Glutamatergic neuron (in vitro differentiated cells): ENCODE data around the gene FIGNL2. TPM values are rescaled to one million over a fixed set of nuclear protein-coding genes. Genes with fewer than 3 reads are reported as not detected.

Experiments
- DNase-seq: peaks from one replicate; pipeline ENCODE4 v3.0.0; 2022
- H3K27ac Mint-ChIP-seq: one replicate; pipeline ENCODE4 v1.8.0; 2020; ENCODE audit warnings: mild to moderate bottlenecking, mixed read lengths, inconsistent platforms; ENCODE audit not compliant: unreplicated experiment
- H3K27me3 Mint-ChIP-seq: one replicate; pipeline ENCODE4 v1.8.0; 2020; ENCODE audit warnings: mild to moderate bottlenecking, moderate library complexity, mixed read lengths, inconsistent platforms; ENCODE audit not compliant: unreplicated experiment
- H3K36me3 Mint-ChIP-seq: one replicate; pipeline ENCODE4 v1.8.0; 2020; ENCODE audit warnings: mild to moderate bottlenecking, mixed read lengths, inconsistent platforms; ENCODE audit not compliant: unreplicated experiment
- H3K4me1 Mint-ChIP-seq: one replicate; pipeline ENCODE4 v1.8.0; 2020; ENCODE audit warnings: mild to moderate bottlenecking, low read depth, mixed read lengths, inconsistent platforms; ENCODE audit not compliant: unreplicated experiment
- H3K4me3 Mint-ChIP-seq: one replicate; pipeline ENCODE4 v1.8.0; 2020; ENCODE audit warnings: mild to moderate bottlenecking, mixed read lengths, inconsistent platforms; ENCODE audit not compliant: unreplicated experiment
- H3K9me3 Mint-ChIP-seq: one replicate; pipeline ENCODE4 v1.8.0; 2020; ENCODE audit warnings: mild to moderate bottlenecking, moderate library complexity, mixed read lengths, inconsistent platforms; ENCODE audit not compliant: unreplicated experiment
- total RNA-seq: library from RNA; stranded (reverse); fragmentation: NEBNext Ultra II Directional; extraction: Animal tissue kit (Norgen Biotek cat#: 25700); gene quantifications from one replicate; pipeline ENCODE4 v1.2.1, GENCODE V29; 2021; ENCODE audit not compliant: unreplicated experiment
- TF ChIP-seq, protein P1 (sequence below): fragments of 200-600 bp; sonication (generic); IDR thresholded peaks from one replicate; pipeline ENCODE4 v1.5.0; 2021; ENCODE audit not compliant: partially characterized antibody, unreplicated experiment

Gene FIGNL2
- total RNA-seq, 1 donor from 2014 or later = 107 TPM

DNA sequence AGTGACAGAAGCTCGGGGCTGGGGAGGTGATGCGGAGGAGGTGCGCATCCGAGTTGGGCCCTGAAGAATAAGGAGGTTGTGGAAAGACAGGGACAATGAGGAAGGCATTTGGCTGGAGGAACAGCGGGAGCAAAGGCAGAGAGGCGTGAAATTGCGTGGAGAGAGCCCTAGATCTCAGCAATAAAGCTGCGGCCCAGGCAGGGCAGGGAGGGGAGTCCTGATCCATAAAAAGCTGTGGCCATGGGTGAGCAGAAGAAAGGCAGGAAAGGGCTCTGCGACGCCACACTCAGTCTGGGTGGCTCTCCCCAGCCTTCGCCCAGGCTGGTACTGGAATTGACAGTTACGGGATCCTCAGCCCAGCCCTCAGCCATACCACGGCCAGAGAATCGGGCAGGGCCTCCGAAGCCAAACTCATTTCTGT is 2.2 kb downstream of the FIGNL2 start:
- H3K4me3 Mint-ChIP-seq = peak overlapping the region; percentile 94
- no peak for DNase-seq
- H3K36me3 Mint-ChIP-seq = no peaks in the 10 kb centered on the region
- no peak overlapping the region for H3K27ac Mint-ChIP-seq
- TF ChIP-seq, protein P1, sequence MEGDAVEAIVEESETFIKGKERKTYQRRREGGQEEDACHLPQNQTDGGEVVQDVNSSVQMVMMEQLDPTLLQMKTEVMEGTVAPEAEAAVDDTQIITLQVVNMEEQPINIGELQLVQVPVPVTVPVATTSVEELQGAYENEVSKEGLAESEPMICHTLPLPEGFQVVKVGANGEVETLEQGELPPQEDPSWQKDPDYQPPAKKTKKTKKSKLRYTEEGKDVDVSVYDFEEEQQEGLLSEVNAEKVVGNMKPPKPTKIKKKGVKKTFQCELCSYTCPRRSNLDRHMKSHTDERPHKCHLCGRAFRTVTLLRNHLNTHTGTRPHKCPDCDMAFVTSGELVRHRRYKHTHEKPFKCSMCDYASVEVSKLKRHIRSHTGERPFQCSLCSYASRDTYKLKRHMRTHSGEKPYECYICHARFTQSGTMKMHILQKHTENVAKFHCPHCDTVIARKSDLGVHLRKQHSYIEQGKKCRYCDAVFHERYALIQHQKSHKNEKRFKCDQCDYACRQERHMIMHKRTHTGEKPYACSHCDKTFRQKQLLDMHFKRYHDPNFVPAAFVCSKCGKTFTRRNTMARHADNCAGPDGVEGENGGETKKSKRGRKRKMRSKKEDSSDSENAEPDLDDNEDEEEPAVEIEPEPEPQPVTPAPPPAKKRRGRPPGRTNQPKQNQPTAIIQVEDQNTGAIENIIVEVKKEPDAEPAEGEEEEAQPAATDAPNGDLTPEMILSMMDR = no peak
- H3K27me3 Mint-ChIP-seq = peaks cover 14% of the 10 kb centered on the region
- peaks cover 5% of the 10 kb centered on the region for H3K9me3 Mint-ChIP-seq
- peaks cover 31% of the 10 kb centered on the region for H3K4me1 Mint-ChIP-seq

DNA sequence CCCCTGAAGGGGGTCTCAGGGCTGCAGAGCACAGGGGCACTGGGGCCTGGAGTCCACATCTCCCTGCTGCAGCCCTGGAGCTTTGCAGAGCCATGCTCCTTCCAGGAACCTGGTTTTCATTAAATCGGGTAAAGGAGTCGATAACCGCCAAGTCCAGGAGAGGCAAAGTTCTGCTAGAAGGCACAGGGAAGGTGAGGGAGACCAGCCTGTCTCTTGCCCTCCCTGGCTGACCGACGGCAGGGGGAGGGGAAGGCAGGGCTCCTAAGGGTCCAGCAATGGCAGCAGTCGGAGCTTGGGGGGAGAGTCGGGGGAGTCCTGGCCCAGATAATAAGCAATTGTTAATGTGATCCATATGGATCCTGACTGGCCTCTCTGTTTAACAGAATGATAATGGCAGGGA is 3.0 kb downstream of the FIGNL2 start:
- H3K36me3 Mint-ChIP-seq = no peaks in the 10 kb centered on the region
- H3K4me3 Mint-ChIP-seq = peak overlapping the region; percentile 94
- no peak for DNase-seq
- no peak overlapping the region for H3K27ac Mint-ChIP-seq
- H3K27me3 Mint-ChIP-seq = peaks cover 9% of the 10 kb centered on the region
- H3K4me1 Mint-ChIP-seq = peaks cover 33% of the 10 kb centered on the region
- TF ChIP-seq, protein P1 = no peak
- peaks cover 5% of the 10 kb centered on the region for H3K9me3 Mint-ChIP-seq

DNA sequence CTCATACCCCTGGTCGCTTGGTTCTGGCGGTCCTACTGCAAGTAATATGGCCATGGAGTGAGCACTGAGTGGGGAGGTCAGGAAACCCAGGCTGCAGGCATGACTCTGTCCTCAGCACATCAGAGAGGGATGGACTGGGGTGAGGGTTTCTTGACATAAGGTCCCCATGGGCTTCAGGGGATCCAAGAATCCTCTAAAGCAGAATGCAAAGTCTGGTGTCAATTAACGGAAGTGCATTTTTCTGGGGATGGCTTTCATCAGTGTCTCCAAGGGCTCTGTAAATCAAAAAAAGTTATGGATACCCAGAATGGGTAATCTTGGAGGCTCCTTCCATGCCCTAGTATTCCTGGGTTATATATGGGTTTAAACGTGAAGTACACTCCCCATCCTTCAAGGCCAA is 3.7 kb downstream of the FIGNL2 start:
- Mint-ChIP-seq H3K36me3 (no peaks in the 10 kb centered on the region), H3K4me3 (peak overlapping the region; percentile 94), H3K27me3 (peaks cover 9% of the 10 kb centered on the region), H3K27ac (no peak overlapping the region), H3K4me1 (peaks cover 37% of the 10 kb centered on the region), H3K9me3 (peaks cover 5% of the 10 kb centered on the region)
- DNase-seq = no peak
- TF ChIP-seq, protein P1 = no peak

DNA sequence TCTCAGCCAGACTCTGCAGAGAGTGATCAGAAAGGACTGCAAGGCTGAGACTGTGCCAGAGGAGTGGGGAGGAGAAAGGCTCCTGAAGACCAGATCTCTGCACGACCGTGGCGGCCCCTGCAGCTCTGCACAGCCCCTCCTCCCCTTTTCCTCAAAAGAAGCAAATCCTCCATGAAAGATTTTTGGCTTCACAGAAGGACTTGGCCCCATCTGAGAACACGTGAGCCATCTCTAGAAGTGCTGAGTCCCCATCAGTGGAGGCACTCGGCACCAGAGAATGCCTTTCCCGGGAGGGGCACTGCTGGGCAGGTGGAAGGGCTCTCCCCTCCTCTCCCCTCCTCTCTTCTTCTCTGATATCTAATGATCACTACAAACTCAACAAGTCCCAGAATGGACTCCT is 6.8 kb downstream of the FIGNL2 start:
- H3K9me3 Mint-ChIP-seq = peaks cover 9% of the 10 kb centered on the region
- H3K36me3 Mint-ChIP-seq = no peaks in the 10 kb centered on the region
- peak overlapping the region; percentile 77 for H3K4me3 Mint-ChIP-seq
- TF ChIP-seq, protein P1 = no peak
- DNase-seq = no peak
- no peak overlapping the region for H3K27ac Mint-ChIP-seq
- H3K4me1 Mint-ChIP-seq = peaks cover 64% of the 10 kb centered on the region
- H3K27me3 Mint-ChIP-seq = peaks cover 20% of the 10 kb centered on the region

DNA sequence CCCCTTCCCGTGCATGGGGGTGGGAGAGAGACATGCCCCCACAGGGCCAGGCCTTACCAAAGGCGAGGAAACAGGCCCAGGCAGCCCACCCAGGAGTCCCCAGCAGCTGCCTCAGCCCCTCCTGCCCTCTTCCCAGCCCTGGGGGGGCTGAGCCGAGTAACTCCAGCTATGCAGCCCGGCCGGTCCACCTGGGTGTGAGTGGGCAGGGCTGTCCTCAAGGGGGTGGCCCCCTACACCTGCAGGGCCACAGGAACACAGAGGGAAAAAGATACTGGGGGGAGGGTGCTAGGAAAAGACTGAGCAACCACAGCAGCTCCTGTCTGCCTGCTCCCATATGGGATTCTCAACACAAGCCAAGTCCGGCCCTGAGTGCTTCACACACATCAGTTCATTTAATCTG is 7.6 kb downstream of the FIGNL2 start:
- peaks cover 65% of the 10 kb centered on the region for H3K4me1 Mint-ChIP-seq
- TF ChIP-seq, protein P1 = no peak
- no peak for DNase-seq
- H3K27ac Mint-ChIP-seq = no peak overlapping the region
- peaks cover 4% of the 10 kb centered on the region for H3K9me3 Mint-ChIP-seq
- H3K4me3 Mint-ChIP-seq = no peak overlapping the region
- no peaks in the 10 kb centered on the region for H3K36me3 Mint-ChIP-seq
- H3K27me3 Mint-ChIP-seq = peaks cover 20% of the 10 kb centered on the region
